WTC11 (cell line): Measurements from ENCODE around the gene CADM3. TPM values are rescaled to one million over a fixed set of nuclear protein-coding genes. Genes with fewer than 3 reads are reported as not detected.

ENCODE experiments used
- ATAC-seq: fragments of 200-7000 bp; cut with Tn5 transposase; 2 replicates; pipeline ENCODE4 v1.10.0; 2021; ENCODE audit warnings: mild to moderate bottlenecking, moderate library complexity
- CTCF ChIA-PET: fragments of 300-600 bp; sonication (Branson Sonifier 250); formaldehyde crosslinking; loops from one replicate; lab custom pipeline; 2021; ENCODE audit warnings: antibody characterized with exemption; lab: Charles Lee
- POLR2A ChIA-PET: fragments of 350-600 bp; sonication (Branson Sonifier 250); formaldehyde crosslinking; loops from one replicate; lab custom pipeline; 2021; ENCODE audit warnings: antibody characterized with exemption; lab: Charles Lee
- DNase-seq: peaks from one replicate; pipeline ENCODE4 v3.0.0; 2021; ENCODE audit warnings: low spot score
- H3K27ac Mint-ChIP-seq: 2 replicates; pipeline ENCODE4 v1.8.0; 2021; ENCODE audit warnings: mixed read lengths
- H3K27me3 Mint-ChIP-seq: 2 replicates; pipeline ENCODE4 v1.8.0; 2021; ENCODE audit warnings: low read depth, mild to moderate bottlenecking, moderate library complexity, mixed read lengths
- H3K36me3 Mint-ChIP-seq: 2 replicates; pipeline ENCODE4 v1.8.0; 2021; ENCODE audit warnings: mixed read lengths
- H3K4me1 Mint-ChIP-seq: 2 replicates; pipeline ENCODE4 v1.8.0; 2022; ENCODE audit warnings: mixed read lengths
- H3K4me3 Mint-ChIP-seq: 2 replicates; pipeline ENCODE4 v1.8.0; 2021; ENCODE audit warnings: mild to moderate bottlenecking, moderate library complexity, mixed read lengths
- H3K9me3 Mint-ChIP-seq: 2 replicates; pipeline ENCODE4 v1.8.0; 2021; ENCODE audit warnings: mixed read lengths
- AR ChIP-seq: fragments of 250-450 bp; sonication (Bioruptor Pico); IDR thresholded peaks from 2 replicates; pipeline ENCODE4 v1.9.0; 2021; ENCODE audit warnings: mild to moderate bottlenecking
- CDX4 ChIP-seq: fragments of 250-450 bp; sonication (Bioruptor Pico); IDR thresholded peaks from 2 replicates; pipeline ENCODE4 v1.9.0; 2021; ENCODE audit warnings: moderate library complexity, mild to moderate bottlenecking, inconsistent platforms, borderline replicate concordance
- E2F5 ChIP-seq: sonication (generic); formaldehyde crosslinking; IDR thresholded peaks from 2 replicates; pipeline ENCODE4 v1.8.1; 2022; ENCODE audit warnings: mild to moderate bottlenecking, moderate library complexity, missing genetic modification reagents
- ETV6 ChIP-seq: sonication (generic); formaldehyde crosslinking; IDR thresholded peaks from 2 replicates; pipeline ENCODE4 v1.8.1; 2022; ENCODE audit warnings: mild to moderate bottlenecking, missing genetic modification reagents
- IRF2 ChIP-seq: sonication (generic); formaldehyde crosslinking; IDR thresholded peaks from 2 replicates; pipeline ENCODE4 v1.8.0; 2022; ENCODE audit warnings: low read depth, missing genetic modification reagents, borderline replicate concordance
- JUN ChIP-seq: sonication (generic); formaldehyde crosslinking; IDR thresholded peaks from 2 replicates; pipeline ENCODE4 v1.8.0; 2023; ENCODE audit warnings: mild to moderate bottlenecking, missing genetic modification reagents
- NFYB ChIP-seq: sonication (generic); formaldehyde crosslinking; conservative IDR thresholded peaks from 2 replicates; pipeline ENCODE4 v1.8.0; 2022; ENCODE audit warnings: low read depth, missing genetic modification reagents
- NR3C1 ChIP-seq: sonication (generic); formaldehyde crosslinking; conservative IDR thresholded peaks from 2 replicates; pipeline ENCODE4 v1.8.1; 2023; ENCODE audit warnings: low read depth, mild to moderate bottlenecking, missing genetic modification reagents
- OVOL2 ChIP-seq: fragments of 250-450 bp; sonication (Bioruptor Pico); IDR thresholded peaks from 2 replicates; pipeline ENCODE4 v1.9.0; 2021; ENCODE audit warnings: mild to moderate bottlenecking, borderline replicate concordance
- RORB ChIP-seq: fragments of 250-450 bp; sonication (Bioruptor Pico); IDR thresholded peaks from 2 replicates; pipeline ENCODE4 v1.9.0; 2021; ENCODE audit warnings: mild to moderate bottlenecking
- SOX15 ChIP-seq: fragments of 250-450 bp; sonication (Bioruptor Pico); IDR thresholded peaks from 2 replicates; pipeline ENCODE4 v1.9.0; 2021; ENCODE audit warnings: mild to moderate bottlenecking
- SP1 ChIP-seq: sonication (generic); formaldehyde crosslinking; conservative IDR thresholded peaks from 2 replicates; pipeline ENCODE4 v1.8.1; 2022; ENCODE audit warnings: missing genetic modification reagents
- TCF7 ChIP-seq: sonication (generic); formaldehyde crosslinking; IDR thresholded peaks from 2 replicates; pipeline ENCODE4 v1.8.0; 2022; ENCODE audit warnings: mild to moderate bottlenecking, low read depth, missing genetic modification reagents, moderate library complexity
- TP53 ChIP-seq: sonication (generic); formaldehyde crosslinking; IDR thresholded peaks from 2 replicates; pipeline ENCODE4 v1.8.1; 2023; ENCODE audit warnings: mild to moderate bottlenecking, missing genetic modification reagents
- ZNF232 ChIP-seq: sonication (generic); formaldehyde crosslinking; IDR thresholded peaks from 2 replicates; pipeline ENCODE4 v1.8.0; 2022; ENCODE audit warnings: mild to moderate bottlenecking, missing genetic modification reagents
- ZNF263 ChIP-seq: sonication (generic); formaldehyde crosslinking; IDR thresholded peaks from 2 replicates; pipeline ENCODE4 v1.8.1; 2022; ENCODE audit warnings: low read depth, mild to moderate bottlenecking, moderate library complexity, missing genetic modification reagents
- ZNF423 ChIP-seq: fragments of 250-450 bp; sonication (Bioruptor Pico); IDR thresholded peaks from 2 replicates; pipeline ENCODE4 v2.1.2; 2022; ENCODE audit warnings: mild to moderate bottlenecking, moderate library complexity
- total RNA-seq: library from RNA; stranded (reverse); gene quantifications from 3 replicates; pipeline ENCODE4 v1.2.3, GENCODE V29; 2021
- TF ChIP-seq, protein P1 (sequence below): sonication (generic); formaldehyde crosslinking; IDR thresholded peaks from 2 replicates; pipeline ENCODE4 v1.8.0; 2023; ENCODE audit warnings: missing genetic modification reagents, mild to moderate bottlenecking, borderline replicate concordance

CADM3 gene
- total RNA-seq, 1 experiment from 2014 or later, result 5.1 TPM

DNA sequence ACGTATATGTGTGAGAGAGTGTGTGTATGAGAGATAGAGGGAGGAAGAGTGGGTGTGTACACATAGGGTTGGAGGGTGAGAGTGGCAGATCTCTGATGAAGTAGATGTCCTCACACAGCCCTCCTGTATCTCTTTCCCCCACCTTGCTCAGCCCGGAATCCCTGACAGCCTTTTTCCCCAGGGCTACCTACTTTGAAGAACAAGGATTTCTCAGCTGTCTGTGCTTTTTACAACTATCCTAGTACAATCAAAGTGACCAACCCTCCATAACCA is 29.1 kb upstream of the CADM3 start:
- TF ChIP-seq NFYB (CRISPR knock-in tag) (no peak), NR3C1 (CRISPR knock-in tag) (no peak), E2F5 (CRISPR knock-in tag) (no peak), JUN (CRISPR knock-in tag) (no peak), TP53 (no peak), TCF7 (CRISPR knock-in tag) (no peak), ZNF232 (CRISPR knock-in tag) (no peak)
- TF ChIP-seq, all 79 proteins: peak for 0
- no peak overlapping the region for H3K27ac Mint-ChIP-seq
- H3K36me3 Mint-ChIP-seq, result no peaks in the 10 kb centered on the region
- H3K9me3 Mint-ChIP-seq, result no peaks in the 10 kb centered on the region
- H3K4me3 Mint-ChIP-seq, result no peak overlapping the region
- CTCF ChIA-PET, result interaction anchor here (1.3 to 4.1 kb wide), 6 partner anchors 10 to 72 kb away, joined by 5 to 34 read pairs (median 8); no protein-coding TSS in a partner anchor
- H3K4me1 Mint-ChIP-seq, result peaks cover 5% of the 10 kb centered on the region
- DNase-seq (no peak), ATAC-seq (no peak)
- POLR2A ChIA-PET, result interaction anchor here (0.7 kb wide), 1 partner anchor 29 kb away, joined by 3 read pairs; the partner anchor contains the start of gene CADM3
- no peaks in the 10 kb centered on the region; the same call in 1 of the 2 replicates for H3K27me3 Mint-ChIP-seq

DNA sequence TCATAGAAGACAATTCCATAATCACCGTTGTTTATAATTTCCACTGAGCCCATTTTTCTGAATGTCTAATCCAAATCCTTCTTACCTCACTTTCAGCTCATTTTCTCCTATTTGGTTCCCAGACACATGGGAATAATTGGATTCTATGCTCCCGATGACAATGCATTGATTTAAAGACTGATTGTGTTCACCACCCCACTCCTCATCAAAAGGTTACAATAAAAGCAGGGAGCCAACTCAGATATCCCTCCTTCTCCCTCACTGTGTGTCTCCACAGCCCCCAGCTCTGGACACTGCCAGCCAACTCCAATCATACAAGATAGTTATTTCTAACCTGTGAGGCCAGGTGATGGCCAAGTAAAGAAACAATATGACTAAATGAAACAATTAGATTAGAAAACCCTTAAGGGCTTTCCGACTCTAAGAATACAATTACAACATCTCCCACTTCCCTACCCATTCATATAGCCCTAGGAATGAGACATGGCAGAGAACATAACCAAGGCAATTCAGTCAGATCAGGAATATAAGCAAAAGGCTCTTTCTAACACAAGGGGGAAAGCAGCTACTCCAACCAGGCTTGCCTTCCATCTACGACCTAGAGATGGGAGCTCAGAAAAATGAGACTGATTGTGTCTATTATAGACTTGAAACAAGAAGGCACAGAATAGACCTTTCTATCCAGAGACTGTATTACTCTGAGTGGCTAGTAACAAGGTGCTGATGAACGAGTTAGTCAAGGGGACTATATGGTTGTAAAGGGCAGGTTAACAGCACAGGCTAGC is 28.5 kb upstream of the CADM3 start:
- Mint-ChIP-seq H3K27me3 (no peaks in the 10 kb centered on the region; the same call in 1 of the 2 replicates), H3K27ac (no peak overlapping the region), H3K36me3 (no peaks in the 10 kb centered on the region), H3K4me3 (no peak overlapping the region), H3K4me1 (peaks cover 5% of the 10 kb centered on the region), H3K9me3 (no peaks in the 10 kb centered on the region)
- ChIA-PET POLR2A (interaction anchor here (0.7 kb wide), 1 partner anchor 28 kb away, joined by 3 read pairs; the partner anchor contains the start of gene CADM3), CTCF (interaction anchor here (1.4 to 4.1 kb wide), 5 partner anchors 10 to 71 kb away, joined by 5 to 34 read pairs (median 10); no protein-coding TSS in a partner anchor)
- TF ChIP-seq ZNF263 (CRISPR knock-in tag) (no peak), ZNF423 (CRISPR knock-in tag) (no peak), IRF2 (CRISPR knock-in tag) (no peak), SOX15 (no peak)
- ATAC-seq, result no peak
- no peak for DNase-seq

DNA sequence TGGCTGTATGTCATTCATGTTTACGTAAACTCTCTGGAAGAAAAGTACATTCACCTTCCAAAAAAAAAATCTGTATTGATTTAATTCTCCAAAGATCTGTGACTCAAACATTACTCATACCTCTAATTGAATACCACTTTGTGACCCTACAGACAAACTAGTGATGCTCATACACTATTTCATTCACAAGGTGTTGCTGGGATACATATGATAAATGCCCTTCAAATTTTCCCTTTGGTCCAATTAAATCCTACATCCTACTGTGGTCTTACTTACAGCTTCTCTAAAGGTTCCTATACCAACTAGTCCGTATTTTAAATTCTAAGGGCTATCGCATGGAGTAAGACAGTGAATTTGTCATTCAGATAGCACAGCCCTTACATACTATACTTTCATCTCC is 26.8 kb upstream of the CADM3 start:
- no peak for ATAC-seq
- POLR2A ChIA-PET, result no interaction called here
- no peak overlapping the region for H3K4me3 Mint-ChIP-seq
- no peak overlapping the region for H3K27ac Mint-ChIP-seq
- peaks cover 5% of the 10 kb centered on the region for H3K4me1 Mint-ChIP-seq
- TF ChIP-seq ETV6 (CRISPR knock-in tag), result no peak
- no peak for TF ChIP-seq OVOL2
- TF ChIP-seq CDX4, result no peak
- no peaks in the 10 kb centered on the region for H3K36me3 Mint-ChIP-seq
- 0 out of 2 replicates have a peak, but pooled peaks cover under 1% of the 10 kb centered on the region for H3K9me3 Mint-ChIP-seq
- DNase-seq, result no peak
- CTCF ChIA-PET, result no interaction called here
- no peaks in the 10 kb centered on the region for H3K27me3 Mint-ChIP-seq

GRCh38 chr1:159146980-159147379 is 24.4 kb upstream of the CADM3 start:
- ChIA-PET CTCF (no interaction called here), POLR2A (no interaction called here)
- Mint-ChIP-seq H3K36me3 (peaks cover 10% of the 10 kb centered on the region; the same call in 1 of the 2 replicates), H3K4me1 (no peaks in the 10 kb centered on the region), H3K27me3 (no peaks in the 10 kb centered on the region), H3K4me3 (no peak overlapping the region), H3K27ac (no peak overlapping the region), H3K9me3 (peaks cover 14% of the 10 kb centered on the region)
- DNase-seq (no peak), ATAC-seq (no peak)
- no peak for TF ChIP-seq SP1
- no peak for TF ChIP-seq AR (CRISPR knock-in tag)
- TF ChIP-seq, protein P1, sequence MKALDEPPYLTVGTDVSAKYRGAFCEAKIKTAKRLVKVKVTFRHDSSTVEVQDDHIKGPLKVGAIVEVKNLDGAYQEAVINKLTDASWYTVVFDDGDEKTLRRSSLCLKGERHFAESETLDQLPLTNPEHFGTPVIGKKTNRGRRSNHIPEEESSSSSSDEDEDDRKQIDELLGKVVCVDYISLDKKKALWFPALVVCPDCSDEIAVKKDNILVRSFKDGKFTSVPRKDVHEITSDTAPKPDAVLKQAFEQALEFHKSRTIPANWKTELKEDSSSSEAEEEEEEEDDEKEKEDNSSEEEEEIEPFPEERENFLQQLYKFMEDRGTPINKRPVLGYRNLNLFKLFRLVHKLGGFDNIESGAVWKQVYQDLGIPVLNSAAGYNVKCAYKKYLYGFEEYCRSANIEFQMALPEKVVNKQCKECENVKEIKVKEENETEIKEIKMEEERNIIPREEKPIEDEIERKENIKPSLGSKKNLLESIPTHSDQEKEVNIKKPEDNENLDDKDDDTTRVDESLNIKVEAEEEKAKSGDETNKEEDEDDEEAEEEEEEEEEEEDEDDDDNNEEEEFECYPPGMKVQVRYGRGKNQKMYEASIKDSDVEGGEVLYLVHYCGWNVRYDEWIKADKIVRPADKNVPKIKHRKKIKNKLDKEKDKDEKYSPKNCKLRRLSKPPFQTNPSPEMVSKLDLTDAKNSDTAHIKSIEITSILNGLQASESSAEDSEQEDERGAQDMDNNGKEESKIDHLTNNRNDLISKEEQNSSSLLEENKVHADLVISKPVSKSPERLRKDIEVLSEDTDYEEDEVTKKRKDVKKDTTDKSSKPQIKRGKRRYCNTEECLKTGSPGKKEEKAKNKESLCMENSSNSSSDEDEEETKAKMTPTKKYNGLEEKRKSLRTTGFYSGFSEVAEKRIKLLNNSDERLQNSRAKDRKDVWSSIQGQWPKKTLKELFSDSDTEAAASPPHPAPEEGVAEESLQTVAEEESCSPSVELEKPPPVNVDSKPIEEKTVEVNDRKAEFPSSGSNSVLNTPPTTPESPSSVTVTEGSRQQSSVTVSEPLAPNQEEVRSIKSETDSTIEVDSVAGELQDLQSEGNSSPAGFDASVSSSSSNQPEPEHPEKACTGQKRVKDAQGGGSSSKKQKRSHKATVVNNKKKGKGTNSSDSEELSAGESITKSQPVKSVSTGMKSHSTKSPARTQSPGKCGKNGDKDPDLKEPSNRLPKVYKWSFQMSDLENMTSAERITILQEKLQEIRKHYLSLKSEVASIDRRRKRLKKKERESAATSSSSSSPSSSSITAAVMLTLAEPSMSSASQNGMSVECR (CRISPR knock-in tag), result no peak
- no peak for TF ChIP-seq RORB (CRISPR knock-in tag)
